Peyer's patch (tissue), 4 donors: ENCODE results near the gene SLC7A11. TPM values are rescaled to one million over a fixed set of nuclear protein-coding genes. Genes with fewer than 3 reads are reported as not detected.
A peak's percentile ranks its signal among the peaks of the same experiment; 100 is the strongest.

ENCODE experiments used
- DNase-seq, 3 donors: peaks; one replicate each; pipeline ENCODE4 v3.0.0-alpha.2; 2017 to 2019
- H3K27ac ChIP-seq, 4 donors: fragments of 200-600 bp; sonication (generic); one replicate each; pipeline ENCODE4 v1.5.1; 2016 to 2019
- H3K27me3 ChIP-seq, 2 donors: fragments of 200-600 bp; sonication (generic); one replicate each; pipeline ENCODE4 v1.5.1; 2019
- H3K36me3 ChIP-seq, 3 donors: fragments of 200-600 bp; sonication (generic); one replicate each; pipeline ENCODE4 v1.5.1; 2016 to 2019
- H3K4me1 ChIP-seq, 4 donors: fragments of 200-600 bp; sonication (generic); one replicate each; pipeline ENCODE4 v1.5.1; 2016 to 2019
- H3K4me3 ChIP-seq, 4 donors: fragments of 200-600 bp; sonication (generic); 1 replicate in 3 of 4; 2 replicates in 1 of 4; pipeline ENCODE4 v1.5.1; 2016 to 2019; ENCODE audit warnings: mild to moderate bottlenecking in 1 of 4
- H3K9me3 ChIP-seq, 4 donors: fragments of 200-600 bp; sonication (generic); one replicate each; pipeline ENCODE4 v1.5.1; 2016 to 2019; ENCODE audit warnings: mild to moderate bottlenecking in 1 of 4
- CTCF ChIP-seq, 6 experiments: fragments of 450-650 bp in 4 of 6; fragments of 200-600 bp in 2 of 6; sonication (generic) in 1 of 6; IDR thresholded peaks; one replicate each; pipeline ENCODE4 v1.5.1; 2017 to 2019; ENCODE audit warnings: antibody characterized with exemption in 6 of 6, mild to moderate bottlenecking in 3 of 6, moderate library complexity in 1 of 6
- POLR2A ChIP-seq, 2 donors: fragments of 450-650 bp; IDR thresholded peaks; one replicate each; pipeline ENCODE4 v1.5.1; 2017; ENCODE audit warnings: antibody characterized with exemption in 2 of 2, mild to moderate bottlenecking in 2 of 2, moderate library complexity in 2 of 2
- total RNA-seq, 4 donors: library from RNA; depleted of rRNA; stranded (reverse); fragments of >200 nt; gene quantifications; one replicate each; pipeline ENCODE4 v1.1.0, GENCODE V29; 2016

SLC7A11 gene
- total RNA-seq, 4 donors from 2014 or later: under 0.01 to 0.88 (median 0.64) TPM

DNA sequence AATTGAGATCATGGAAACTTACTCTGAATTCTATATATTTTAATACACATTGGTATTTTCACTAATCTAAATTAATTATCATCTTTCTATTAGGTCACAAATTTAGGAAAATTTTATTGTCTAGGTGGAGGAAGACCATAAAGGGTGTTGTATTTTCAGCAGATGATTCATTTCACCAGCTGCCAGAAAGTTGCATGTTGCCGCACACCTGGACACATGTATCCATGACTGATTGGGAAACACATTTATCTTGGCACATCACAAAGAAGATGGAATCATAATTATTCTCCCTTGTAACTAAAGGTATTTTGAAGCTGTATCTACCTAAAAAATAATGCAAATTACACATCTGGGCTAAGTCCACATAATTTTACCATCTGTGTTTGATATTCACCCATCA, 33.1 kb downstream of the SLC7A11 start:
- Histone ChIP-seq H3K4me3 (no peak overlapping the region), H3K27me3 (no peaks in the 10 kb centered on the region), H3K36me3 (no peaks in the 10 kb centered on the region), H3K4me1 (no peaks in the 10 kb centered on the region), H3K9me3 (no peaks in the 10 kb centered on the region), H3K27ac (no peak overlapping the region)
- TF ChIP-seq CTCF (IDR thresholded peaks at IDR 0.05) (no peak), POLR2A (IDR thresholded peaks at IDR 0.05) (no peak)
- no peak for DNase-seq

DNA sequence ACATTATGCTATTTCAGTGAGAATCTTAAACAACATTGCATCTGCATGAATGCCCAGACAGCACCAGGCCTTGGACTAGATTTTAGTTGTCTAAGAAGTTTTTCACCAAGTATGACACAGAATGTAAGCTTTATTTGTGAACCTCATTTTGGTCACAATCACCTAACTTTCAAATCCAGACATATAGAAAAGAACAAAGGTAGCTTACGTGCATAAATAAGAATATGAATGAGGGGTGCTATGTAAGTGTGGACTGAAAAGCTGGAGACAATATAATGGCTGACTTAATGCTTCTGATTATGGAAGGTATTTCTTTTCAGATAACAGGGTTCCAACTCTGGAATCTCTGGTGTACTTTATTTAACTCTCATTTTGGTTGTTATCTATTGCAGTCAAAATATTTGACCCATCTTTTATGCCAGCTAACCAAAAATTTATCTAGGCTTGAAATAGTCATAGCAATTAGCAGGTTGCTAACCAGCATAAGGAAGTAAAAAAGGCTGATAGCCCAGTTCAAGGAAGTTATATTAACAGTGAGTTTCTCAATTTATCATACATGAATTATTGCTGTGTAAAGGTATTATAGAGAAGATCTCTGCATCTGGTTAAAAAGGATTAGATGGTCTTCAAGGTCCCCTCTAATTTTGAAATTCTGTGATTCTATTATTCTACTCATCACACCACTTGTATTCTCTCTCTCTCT, 36.5 kb downstream of the SLC7A11 start:
- no peak for DNase-seq
- TF ChIP-seq POLR2A (IDR thresholded peaks at IDR 0.05) (no peak), CTCF (IDR thresholded peaks at IDR 0.05) (no peak)
- Histone ChIP-seq H3K27ac (peak overlapping the region in 1 of 4 donors; percentile 21), H3K4me1 (no peaks in the 10 kb centered on the region), H3K4me3 (no peak overlapping the region), H3K9me3 (no peaks in the 10 kb centered on the region), H3K27me3 (no peaks in the 10 kb centered on the region), H3K36me3 (no peaks in the 10 kb centered on the region)

GRCh38 chr4:138204507-138204906, 37.6 kb downstream of the SLC7A11 start:
- Histone ChIP-seq H3K4me3 (no peak overlapping the region), H3K27ac (no peak overlapping the region), H3K4me1 (no peaks in the 10 kb centered on the region), H3K36me3 (no peaks in the 10 kb centered on the region), H3K27me3 (no peaks in the 10 kb centered on the region), H3K9me3 (no peaks in the 10 kb centered on the region)
- TF ChIP-seq CTCF (IDR thresholded peaks at IDR 0.05) (no peak), POLR2A (IDR thresholded peaks at IDR 0.05) (no peak)
- no peak for DNase-seq

GRCh38 chr4:138202686-138203085, 39.5 kb downstream of the SLC7A11 start:
- no peaks in the 10 kb centered on the region for H3K36me3 ChIP-seq
- no peaks in the 10 kb centered on the region for H3K27me3 ChIP-seq
- H3K4me3 ChIP-seq: no peak overlapping the region
- H3K4me1 ChIP-seq: no peaks in the 10 kb centered on the region
- no peak for DNase-seq
- TF ChIP-seq CTCF (IDR thresholded peaks at IDR 0.05): no peak
- TF ChIP-seq POLR2A (IDR thresholded peaks at IDR 0.05): no peak
- no peaks in the 10 kb centered on the region for H3K9me3 ChIP-seq
- no peak overlapping the region for H3K27ac ChIP-seq

GRCh38 chr4:138200236-138200590, 41.9 kb downstream of the SLC7A11 start:
- peak overlapping the region in 1 of 4 donors; percentile 52 for H3K27ac ChIP-seq
- no peak for TF ChIP-seq CTCF (IDR thresholded peaks at IDR 0.05)
- no peak for TF ChIP-seq POLR2A (IDR thresholded peaks at IDR 0.05)

More at GRCh38 chr4:138200236-138200590, 41.9 kb downstream of the SLC7A11 start:
- H3K4me3 ChIP-seq: no peak overlapping the region
- H3K36me3 ChIP-seq: no peaks in the 10 kb centered on the region
- H3K4me1 ChIP-seq: no peaks in the 10 kb centered on the region
- H3K27me3 ChIP-seq: no peaks in the 10 kb centered on the region
- no peaks in the 10 kb centered on the region for H3K9me3 ChIP-seq
- DNase-seq: no peak
